K562 (cell line): ENCODE results near the gene RSPO1. TPM values are rescaled to one million over a fixed set of nuclear protein-coding genes. Genes with fewer than 3 reads are reported as not detected.

Source experiments
- ARNT ChIP-seq, 2 experiments: fragments of 450-650 bp; IDR thresholded peaks; 2 replicates each; pipeline ENCODE4 v1.6.1; 2016; ENCODE audit warnings: mild to moderate bottlenecking in 1 of 2
- BCOR ChIP-seq: fragments of 450-650 bp; IDR thresholded peaks from 2 replicates; pipeline ENCODE4 v1.6.1; 2016
- MCM7 ChIP-seq, 2 experiments: fragments of 450-650 bp; IDR thresholded peaks; 2 replicates each; pipeline ENCODE4 v1.6.1; 2016 to 2018
- PATZ1 ChIP-seq: fragments of 250-450 bp; sonication (Bioruptor Pico); IDR thresholded peaks from 2 replicates; pipeline ENCODE4 v1.5.0; 2020; ENCODE audit warnings: mild to moderate bottlenecking, borderline replicate concordance
- RAD51 ChIP-seq: fragments of 450-650 bp; IDR thresholded peaks from 2 replicates; pipeline ENCODE4 v1.7.1; 2016; ENCODE audit warnings: low read depth, mild to moderate bottlenecking, borderline replicate concordance
- RBM25 ChIP-seq: fragments of 200-400 bp; formaldehyde crosslinking; IDR thresholded peaks from 2 replicates; pipeline ENCODE4 v1.6.1; 2018; ENCODE audit warnings: low read length, low read depth, moderate library complexity; ENCODE audit not compliant: severe bottlenecking
- USF1 ChIP-seq: sonication (generic); formaldehyde crosslinking; IDR thresholded peaks from 2 replicates; pipeline ENCODE4 v1.9.0; 2022; ENCODE audit warnings: mild to moderate bottlenecking, missing genetic modification reagents
- ZFP1 ChIP-seq: fragments of 450-650 bp; formaldehyde crosslinking; IDR thresholded peaks from 2 replicates; pipeline ENCODE4 v1.4.0; 2020; ENCODE audit warnings: mild to moderate bottlenecking, mixed read lengths
- ZKSCAN1 ChIP-seq: fragments of 150-350 bp; IDR thresholded peaks from 2 replicates; pipeline ENCODE4 v1.6.1; 2016; ENCODE audit warnings: low read depth, low read length
- ZNF282 ChIP-seq: sonication (generic); formaldehyde crosslinking; IDR thresholded peaks from 2 replicates; pipeline ENCODE4 v1.8.1; 2023; ENCODE audit warnings: missing genetic modification reagents
- ZNF512 ChIP-seq: IDR thresholded peaks from 2 replicates; pipeline ENCODE4 v1.6.1; 2016; ENCODE audit warnings: missing genetic modification characterization, missing compliant biosample characterization
- ZNF584 ChIP-seq: fragments of 200-800 bp; sonication (Bioruptor generic); IDR thresholded peaks from 2 replicates; pipeline ENCODE4 v1.6.1; 2016; ENCODE audit warnings: low read depth, mild to moderate bottlenecking, missing genetic modification characterization, missing compliant biosample characterization
- polyA plus RNA-seq, 8 experiments: library from polyadenylated mRNA; depleted of rRNA in 4 of 8; stranded (reverse) in 5 of 8; unstranded in 3 of 8; fragments of >200 nt; fragmentation: Nextera tagmentation in 2 of 8; fragmentation: Illumina TruSeq in 1 of 8; extraction: Ambion mirVana in 2 of 8; extraction: Trizol in 1 of 8; gene quantifications; 2 replicates each; pipeline versions ENCODE4 v1.2.1 to v1.2.3, GENCODE V29; 2011 to 2014; ENCODE audit warnings: inconsistent platforms in 1 of 8, missing spikeins in 1 of 8
- total RNA-seq, 7 experiments: library from RNA; depleted of rRNA in 6 of 7; stranded (reverse); fragments of >200 nt in 6 of 7; fragmentation: Illumina TruSeq in 2 of 7; extraction: Trizol in 2 of 7; gene quantifications; 2 replicates each; pipeline versions ENCODE4 v1.2.1 to v1.2.3, GENCODE V29; 2011 to 2021; ENCODE audit warnings: low replicate concordance in 1 of 7

Gene RSPO1
- total and polyA plus RNA-seq, 9 of the 15 experiments (the other 6 are each of a cell fraction or from before 2014, with no cell fraction given): not detected

GRCh38 chr1:37666241-37666867 is 31.7 kb upstream of the RSPO1 start (continued):
- no peak for TF ChIP-seq ZNF512 (tag)
- TF ChIP-seq ZFP1 (CRISPR knock-in tag): no peak
- peak; percentile 42; the same call in 1 of the 2 replicates for TF ChIP-seq BCOR
- TF ChIP-seq USF1 (CRISPR knock-in tag): no peak
- peak; percentile 72 for TF ChIP-seq RBM25
- TF ChIP-seq MCM7 (IDR thresholded peaks at IDR 0.05): no peak
- no peak for TF ChIP-seq PATZ1 (CRISPR knock-in tag)
- TF ChIP-seq RAD51: no peak
- peak; percentile 83 for TF ChIP-seq ZKSCAN1
- no peak for TF ChIP-seq ARNT (IDR thresholded peaks at IDR 0.05)
- no peak for TF ChIP-seq ZNF584 (CRISPR knock-in tag)
- no peak for TF ChIP-seq ZNF282 (CRISPR knock-in tag)
